ENCODE results near the gene RNF213. TPM values are rescaled to one million over a fixed set of nuclear protein-coding genes. Genes with fewer than 3 reads are reported as not detected.

RNF213 gene
- total and polyA plus RNA-seq, 2 donors (not counting 1 experiment from before 2014, with no cell fraction given): 36.8 to 245 TPM

GRCh38 chr17:80416260-80416939, 155.7 kb downstream of the RNF213 start:
- peak overlapping the region; percentile 93 for H3K4me2 ChIP-seq (ENCODE audit: extremely low read depth, insufficient read depth, low read length)
- H3K4me1 ChIP-seq (ENCODE audit: control insufficient read depth, extremely low read depth, insufficient read depth, low read length): peaks cover 7% of the 10 kb centered on the region
- peak overlapping the region; percentile 32 to 98 (median 92) for H3K4me3 ChIP-seq (replicated peaks in 1 of 4; ENCODE audit: control extremely low read depth in 1 of 4, insufficient read depth in 1 of 4, low read depth in 3 of 4, low read length in 4 of 4)
- H4K20me1 ChIP-seq (ENCODE audit: control insufficient read depth, extremely low read depth, insufficient read depth, low read length): no peaks in the 10 kb centered on the region
- no peaks in the 10 kb centered on the region for H3K27me3 ChIP-seq (ENCODE audit: control insufficient read depth, insufficient read depth, low read length)
- H3K36me3 ChIP-seq (ENCODE audit: control insufficient read depth, insufficient read depth, low read length): peaks cover 11% of the 10 kb centered on the region
- no peak overlapping the region for H3K27ac ChIP-seq (ENCODE audit: insufficient read depth, low read length)
- peaks cover 13% of the 10 kb centered on the region for H3K79me2 ChIP-seq (ENCODE audit: control insufficient read depth, insufficient read depth, low read length)
- H3K9ac ChIP-seq (ENCODE audit: insufficient read depth, low read length): no peak overlapping the region
- H3K9me3 ChIP-seq (ENCODE audit: control insufficient read depth, insufficient read depth, low read depth, low read length): no peaks in the 10 kb centered on the region
- no peak overlapping the region for H2AFZ ChIP-seq (ENCODE audit: low read length)
- no peak for DNase-seq (ENCODE audit: low read depth in 2 of 2)
- TF ChIP-seq EZH2 (IDR thresholded peaks at IDR 0.05; ENCODE audit: low read length, missing control alignments): no peak
- TF ChIP-seq CTCF (conservative IDR thresholded peaks at IDR 0.05 in 1 of 2, IDR thresholded peaks at IDR 0.05 in 1 of 2; ENCODE audit: low read depth in 1 of 2, low read length in 2 of 2): no peak

- Histone ChIP-seq H3K4me2 (ENCODE audit: extremely low read depth, insufficient read depth, low read length) (no peak overlapping the region), H3K79me2 (ENCODE audit: control insufficient read depth, insufficient read depth, low read length) (peaks cover 13% of the 10 kb centered on the region), H4K20me1 (ENCODE audit: control insufficient read depth, extremely low read depth, insufficient read depth, low read length) (no peaks in the 10 kb centered on the region), H3K36me3 (ENCODE audit: control insufficient read depth, insufficient read depth, low read length) (peaks cover 11% of the 10 kb centered on the region), H3K9ac (ENCODE audit: insufficient read depth, low read length) (no peak overlapping the region), H3K27me3 (ENCODE audit: control insufficient read depth, insufficient read depth, low read length) (no peaks in the 10 kb centered on the region), H2AFZ (ENCODE audit: low read length) (no peak overlapping the region), H3K4me3 (replicated peaks in 1 of 4; ENCODE audit: control extremely low read depth in 1 of 4, insufficient read depth in 1 of 4, low read depth in 3 of 4, low read length in 4 of 4) (no peak overlapping the region), H3K4me1 (ENCODE audit: control insufficient read depth, extremely low read depth, insufficient read depth, low read length) (peaks cover 7% of the 10 kb centered on the region), H3K27ac (ENCODE audit: insufficient read depth, low read length) (no peak overlapping the region), H3K9me3 (ENCODE audit: control insufficient read depth, insufficient read depth, low read depth, low read length) (no peaks in the 10 kb centered on the region)
- TF ChIP-seq EZH2 (IDR thresholded peaks at IDR 0.05; ENCODE audit: low read length, missing control alignments): no peak
- no peak for TF ChIP-seq CTCF (conservative IDR thresholded peaks at IDR 0.05 in 1 of 2, IDR thresholded peaks at IDR 0.05 in 1 of 2; ENCODE audit: low read depth in 1 of 2, low read length in 2 of 2)
- no peak for DNase-seq (ENCODE audit: low read depth in 2 of 2)
Measured at GRCh38 chr17:80416940-80417293, 156.3 kb downstream of the RNF213 start.

- H3K4me3 ChIP-seq (replicated peaks in 1 of 4; ENCODE audit: control extremely low read depth in 1 of 4, insufficient read depth in 1 of 4, low read depth in 3 of 4, low read length in 4 of 4): no peak overlapping the region
- H4K20me1 ChIP-seq (ENCODE audit: control insufficient read depth, extremely low read depth, insufficient read depth, low read length): no peaks in the 10 kb centered on the region
- H3K27me3 ChIP-seq (ENCODE audit: control insufficient read depth, insufficient read depth, low read length): no peaks in the 10 kb centered on the region
- no peak overlapping the region for H2AFZ ChIP-seq (ENCODE audit: low read length)
- peaks cover 7% of the 10 kb centered on the region for H3K4me1 ChIP-seq (ENCODE audit: control insufficient read depth, extremely low read depth, insufficient read depth, low read length)
- no peaks in the 10 kb centered on the region for H3K9me3 ChIP-seq (ENCODE audit: control insufficient read depth, insufficient read depth, low read depth, low read length)
- peaks cover 13% of the 10 kb centered on the region for H3K79me2 ChIP-seq (ENCODE audit: control insufficient read depth, insufficient read depth, low read length)
- no peak for DNase-seq (ENCODE audit: low read depth in 2 of 2)
- TF ChIP-seq CTCF (conservative IDR thresholded peaks at IDR 0.05 in 1 of 2, IDR thresholded peaks at IDR 0.05 in 1 of 2; ENCODE audit: low read depth in 1 of 2, low read length in 2 of 2): no peak
- TF ChIP-seq EZH2 (IDR thresholded peaks at IDR 0.05; ENCODE audit: low read length, missing control alignments): no peak
- H3K4me2 ChIP-seq (ENCODE audit: extremely low read depth, insufficient read depth, low read length): no peak overlapping the region
- peaks cover 11% of the 10 kb centered on the region for H3K36me3 ChIP-seq (ENCODE audit: control insufficient read depth, insufficient read depth, low read length)
- no peak overlapping the region for H3K9ac ChIP-seq (ENCODE audit: insufficient read depth, low read length)
- H3K27ac ChIP-seq (ENCODE audit: insufficient read depth, low read length): no peak overlapping the region
Measured at GRCh38 chr17:80418589-80418988, 157.9 kb downstream of the RNF213 start.

Data from fibroblast of lung (primary cell).